Thyroid gland (tissue), 4 donors: ENCODE results near the gene FNDC3B.

ENCODE experiments used
- CTCF ChIP-seq, 6 experiments: fragments of 200-600 bp in 3 of 6; fragments of 450-650 bp in 3 of 6; sonication (generic) in 3 of 6; IDR thresholded peaks; one replicate each; pipeline ENCODE4 v1.5.1; 2016 to 2019; ENCODE audit warnings: antibody characterized with exemption in 6 of 6, mild to moderate bottlenecking in 2 of 6, inconsistent platforms in 1 of 6, moderate library complexity in 1 of 6
- POLR2A ChIP-seq, 2 donors: fragments of 450-650 bp; IDR thresholded peaks; one replicate each; pipeline ENCODE4 v1.6.1; 2017; ENCODE audit warnings: antibody characterized with exemption in 2 of 2, mild to moderate bottlenecking in 2 of 2, moderate library complexity in 1 of 2

- no peak for TF ChIP-seq CTCF (IDR thresholded peaks at IDR 0.05)
- TF ChIP-seq POLR2A (IDR thresholded peaks at IDR 0.05) = no peak
These were observed 90.7 kb downstream of the FNDC3B start for GRCh38 chr3:172129850-172130716.
